HCT116 (cell line): Measurements from ENCODE around the gene THADA.

Experiments used
- JUND ChIP-seq: IDR thresholded peaks from 2 replicates; pipeline ENCODE4 v1.6.1; 2012
- MAX ChIP-seq: IDR thresholded peaks from 2 replicates; pipeline ENCODE4 v1.6.1; 2012
- SRF ChIP-seq: IDR thresholded peaks from 2 replicates; pipeline ENCODE4 v1.6.1; 2012; ENCODE audit warnings: low read depth
- TCF7L2 ChIP-seq: IDR thresholded peaks from 2 replicates; pipeline ENCODE4 v1.7.0; 2011; ENCODE audit warnings: borderline replicate concordance, inconsistent platforms; ENCODE audit not compliant: insufficient read depth, insufficient read length; ENCODE audit errors: extremely low read depth
- YY1 ChIP-seq: IDR thresholded peaks from 2 replicates; pipeline ENCODE4 v1.6.1; 2011; ENCODE audit warnings: low read length, low read depth, moderate library complexity, mild to moderate bottlenecking; ENCODE audit not compliant: insufficient replicate concordance; ENCODE audit errors: extremely low read depth
- ZFX ChIP-seq: fragments of 450-650 bp; IDR thresholded peaks from 2 replicates; pipeline ENCODE4 v1.6.1; 2017
- TF ChIP-seq, protein P1 (sequence below), 3 experiments: fragments of 200-600 bp in 1 of 3; sonication (generic) in 1 of 3; IDR thresholded peaks in 2 of 3; conservative IDR thresholded peaks in 1 of 3; 2 replicates each; pipeline ENCODE4 v1.5.1; 2012 to 2017; ENCODE audit warnings: low read depth in 2 of 3, low read length in 2 of 3, antibody characterized with exemption in 1 of 3, borderline replicate concordance in 1 of 3, control low read depth in 1 of 3, mild to moderate bottlenecking in 1 of 3, mixed read lengths in 1 of 3, mixed run types in 1 of 3, moderate library complexity in 1 of 3; ENCODE audit not compliant: insufficient read depth in 1 of 3

DNA sequence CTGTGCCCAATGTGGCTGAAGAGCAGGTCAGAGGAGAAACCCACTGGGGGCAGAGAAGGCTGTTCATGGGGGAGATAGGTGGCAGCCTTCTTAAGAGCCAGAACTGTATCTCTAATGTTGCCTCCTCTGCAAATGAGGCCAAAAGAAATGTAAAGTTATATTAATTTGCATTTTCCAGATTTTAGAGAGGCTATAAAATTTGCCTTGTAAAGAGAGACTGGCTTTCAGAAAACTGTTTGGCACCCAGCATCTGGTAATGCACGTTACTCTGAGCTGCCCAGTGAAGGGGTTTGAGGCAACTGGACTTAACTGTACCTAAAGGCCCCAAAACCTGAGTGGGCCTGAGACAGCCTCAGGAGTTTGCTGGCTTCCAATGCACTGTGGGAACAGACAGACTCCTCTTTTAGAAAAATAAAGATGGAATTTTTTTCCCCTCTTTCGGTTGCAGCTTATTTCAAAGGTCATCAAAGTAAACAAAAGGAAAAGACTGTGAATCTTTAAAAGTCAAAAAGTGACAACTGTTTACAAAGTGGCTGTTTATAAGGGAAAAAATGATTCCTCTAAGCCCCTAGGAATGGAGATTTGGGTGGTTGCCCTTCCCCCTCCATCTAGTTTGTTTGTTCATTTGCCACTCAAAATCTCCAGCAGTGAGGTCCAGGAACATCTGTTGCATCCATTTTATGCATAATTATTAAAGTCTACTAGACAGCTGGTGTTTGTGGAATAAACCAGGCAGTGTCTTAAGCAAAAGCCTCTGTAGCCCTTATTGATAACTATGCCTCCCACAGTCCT is 237.2 kb downstream of the THADA start:
- TF ChIP-seq, protein P1, sequence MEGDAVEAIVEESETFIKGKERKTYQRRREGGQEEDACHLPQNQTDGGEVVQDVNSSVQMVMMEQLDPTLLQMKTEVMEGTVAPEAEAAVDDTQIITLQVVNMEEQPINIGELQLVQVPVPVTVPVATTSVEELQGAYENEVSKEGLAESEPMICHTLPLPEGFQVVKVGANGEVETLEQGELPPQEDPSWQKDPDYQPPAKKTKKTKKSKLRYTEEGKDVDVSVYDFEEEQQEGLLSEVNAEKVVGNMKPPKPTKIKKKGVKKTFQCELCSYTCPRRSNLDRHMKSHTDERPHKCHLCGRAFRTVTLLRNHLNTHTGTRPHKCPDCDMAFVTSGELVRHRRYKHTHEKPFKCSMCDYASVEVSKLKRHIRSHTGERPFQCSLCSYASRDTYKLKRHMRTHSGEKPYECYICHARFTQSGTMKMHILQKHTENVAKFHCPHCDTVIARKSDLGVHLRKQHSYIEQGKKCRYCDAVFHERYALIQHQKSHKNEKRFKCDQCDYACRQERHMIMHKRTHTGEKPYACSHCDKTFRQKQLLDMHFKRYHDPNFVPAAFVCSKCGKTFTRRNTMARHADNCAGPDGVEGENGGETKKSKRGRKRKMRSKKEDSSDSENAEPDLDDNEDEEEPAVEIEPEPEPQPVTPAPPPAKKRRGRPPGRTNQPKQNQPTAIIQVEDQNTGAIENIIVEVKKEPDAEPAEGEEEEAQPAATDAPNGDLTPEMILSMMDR (IDR thresholded peaks at IDR 0.05 in 2 of 3, conservative IDR thresholded peaks at IDR 0.05 in 1 of 3; ENCODE audit: borderline replicate concordance in 1 of 3, insufficient read depth in 1 of 3, low read depth in 2 of 3, low read length in 2 of 3) = no peak
- TF ChIP-seq YY1 (no peak), MAX (no peak), JUND (no peak), TCF7L2 (no peak), ZFX (no peak), SRF (no peak)
